ENCODE results near the gene CGB7.

CGB7 gene

DNA sequence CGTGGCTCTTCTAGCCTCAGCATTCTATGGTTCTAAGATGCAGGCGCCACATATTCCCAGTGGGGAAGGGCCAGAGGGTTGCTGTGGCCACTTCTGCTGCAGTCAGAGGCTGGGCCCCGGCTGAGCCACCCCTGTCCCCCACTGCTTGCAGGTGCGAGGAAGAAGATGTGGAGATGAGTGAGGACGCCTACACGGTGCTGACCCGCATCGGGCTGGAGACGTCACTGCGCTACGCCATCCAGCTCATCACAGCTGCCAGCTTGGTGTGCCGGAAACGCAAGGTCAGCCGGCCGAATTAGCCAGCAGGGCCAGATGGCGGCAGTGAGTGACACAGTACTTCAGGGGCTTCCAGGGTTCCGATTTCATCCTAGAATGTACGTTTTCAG, 42.7 kb downstream of the CGB7 start:
- DNase-seq: no peak

GRCh38 chr19:49014123-49014869, 43.3 kb downstream of the CGB7 start:
- no peak for DNase-seq

GRCh38 chr19:49011194-49011593, 46.4 kb downstream of the CGB7 start:
- no peak for DNase-seq

- DNase-seq: no peak
Observed at GRCh38 chr19:49010453-49010852, 47.1 kb downstream of the CGB7 start.

GRCh38 chr19:49009828-49010227, 47.7 kb downstream of the CGB7 start:
- DNase-seq: no peak

DNA sequence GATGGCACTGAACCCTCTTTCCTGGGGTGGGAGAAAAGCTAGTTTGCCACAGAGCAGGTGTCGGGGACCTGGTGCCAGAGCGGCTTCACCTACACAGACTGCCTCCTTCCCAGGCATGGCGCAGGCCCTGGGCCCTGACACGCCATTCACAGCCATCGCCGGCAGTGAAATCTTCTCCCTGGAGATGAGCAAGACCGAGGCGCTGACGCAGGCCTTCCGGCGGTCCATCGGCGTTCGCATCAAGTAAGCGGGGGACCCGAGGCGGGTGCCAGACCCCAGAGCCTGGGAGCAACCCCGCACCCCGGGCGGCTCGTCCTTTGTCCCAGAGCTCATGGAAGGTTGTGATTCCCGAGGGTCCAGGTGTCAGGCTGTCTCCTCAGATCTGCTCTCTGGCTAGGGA, 50.6 kb downstream of the CGB7 start:
- no peak for DNase-seq

GRCh38 chr19:49004964-49005614, 52.5 kb downstream of the CGB7 start:
- DNase-seq: no peak

Measured in KG1 (cell line).